ENCODE measurements around the gene MTCL1.

DNA sequence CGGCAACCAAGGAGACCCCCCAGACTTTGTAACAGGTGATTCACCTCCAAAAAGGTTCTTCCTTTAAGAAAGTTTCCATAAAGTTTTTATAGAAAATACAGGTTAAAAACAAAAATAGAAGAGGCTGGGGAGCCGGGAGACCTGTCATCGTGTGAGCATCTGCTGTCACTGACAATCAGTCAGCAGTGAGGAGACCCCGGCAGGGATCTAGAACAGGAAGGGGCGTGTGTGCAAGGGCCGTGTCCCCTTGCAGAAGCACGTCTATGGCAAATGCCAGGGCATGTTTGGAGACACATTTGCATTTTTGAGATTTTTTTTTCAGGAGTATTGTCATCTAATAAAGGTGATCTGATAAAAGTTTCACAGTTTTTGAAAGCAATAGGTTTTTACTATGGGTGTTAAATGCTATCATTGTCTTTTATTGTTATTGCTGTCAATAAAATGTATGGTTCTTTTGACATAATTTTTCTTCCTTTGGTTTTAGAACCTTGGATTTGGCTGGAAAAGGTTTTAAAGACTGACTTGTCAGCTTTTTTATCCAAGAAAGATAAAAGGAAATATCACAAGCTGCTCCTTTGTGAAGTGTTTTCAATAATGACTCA lies 52.1 kb downstream of the MTCL1 start:
- no peak for TF ChIP-seq JUN (IDR thresholded peaks at IDR 0.05; ENCODE audit: borderline replicate concordance, low read depth, low read length)
- TF ChIP-seq JUN (CRISPR knock-in tag; IDR thresholded peaks at IDR 0.05; ENCODE audit: borderline replicate concordance), result no peak
- no peak for TF ChIP-seq UBTF (IDR thresholded peaks at IDR 0.05; ENCODE audit: borderline replicate concordance in 1 of 2, low read depth in 2 of 2, low read length in 2 of 2)
- TF ChIP-seq EP300 (IDR thresholded peaks at IDR 0.05; ENCODE audit: low read length), result no peak
- TF ChIP-seq, protein P1, sequence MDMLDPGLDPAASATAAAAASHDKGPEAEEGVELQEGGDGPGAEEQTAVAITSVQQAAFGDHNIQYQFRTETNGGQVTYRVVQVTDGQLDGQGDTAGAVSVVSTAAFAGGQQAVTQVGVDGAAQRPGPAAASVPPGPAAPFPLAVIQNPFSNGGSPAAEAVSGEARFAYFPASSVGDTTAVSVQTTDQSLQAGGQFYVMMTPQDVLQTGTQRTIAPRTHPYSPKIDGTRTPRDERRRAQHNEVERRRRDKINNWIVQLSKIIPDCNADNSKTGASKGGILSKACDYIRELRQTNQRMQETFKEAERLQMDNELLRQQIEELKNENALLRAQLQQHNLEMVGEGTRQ (CRISPR knock-in tag; IDR thresholded peaks at IDR 0.05), result no peak
- no peak for TF ChIP-seq TFAM (CRISPR knock-in tag; conservative IDR thresholded peaks at IDR 0.05)
- no peak for TF ChIP-seq ATF3 (IDR thresholded peaks at IDR 0.05)
- TF ChIP-seq ATF3 (CRISPR knock-in tag; conservative IDR thresholded peaks at IDR 0.05), result no peak
- TF ChIP-seq ZNF780A (CRISPR knock-in tag; IDR thresholded peaks at IDR 0.05), result no peak
- no peak for TF ChIP-seq ZNF512 (tag; IDR thresholded peaks at IDR 0.05)
- no peak for TF ChIP-seq U2AF1 (optimal IDR thresholded peaks at IDR 0.05; ENCODE audit: low read depth, low read length)
- TF ChIP-seq CHCHD3 (CRISPR knock-in tag; IDR thresholded peaks at IDR 0.05), result no peak
- TF ChIP-seq ZZZ3 (IDR thresholded peaks at IDR 0.05), result no peak
- no peak for TF ChIP-seq GTF2F1 (IDR thresholded peaks at IDR 0.05; ENCODE audit: low read depth, low read length)
- TF ChIP-seq, protein P2, sequence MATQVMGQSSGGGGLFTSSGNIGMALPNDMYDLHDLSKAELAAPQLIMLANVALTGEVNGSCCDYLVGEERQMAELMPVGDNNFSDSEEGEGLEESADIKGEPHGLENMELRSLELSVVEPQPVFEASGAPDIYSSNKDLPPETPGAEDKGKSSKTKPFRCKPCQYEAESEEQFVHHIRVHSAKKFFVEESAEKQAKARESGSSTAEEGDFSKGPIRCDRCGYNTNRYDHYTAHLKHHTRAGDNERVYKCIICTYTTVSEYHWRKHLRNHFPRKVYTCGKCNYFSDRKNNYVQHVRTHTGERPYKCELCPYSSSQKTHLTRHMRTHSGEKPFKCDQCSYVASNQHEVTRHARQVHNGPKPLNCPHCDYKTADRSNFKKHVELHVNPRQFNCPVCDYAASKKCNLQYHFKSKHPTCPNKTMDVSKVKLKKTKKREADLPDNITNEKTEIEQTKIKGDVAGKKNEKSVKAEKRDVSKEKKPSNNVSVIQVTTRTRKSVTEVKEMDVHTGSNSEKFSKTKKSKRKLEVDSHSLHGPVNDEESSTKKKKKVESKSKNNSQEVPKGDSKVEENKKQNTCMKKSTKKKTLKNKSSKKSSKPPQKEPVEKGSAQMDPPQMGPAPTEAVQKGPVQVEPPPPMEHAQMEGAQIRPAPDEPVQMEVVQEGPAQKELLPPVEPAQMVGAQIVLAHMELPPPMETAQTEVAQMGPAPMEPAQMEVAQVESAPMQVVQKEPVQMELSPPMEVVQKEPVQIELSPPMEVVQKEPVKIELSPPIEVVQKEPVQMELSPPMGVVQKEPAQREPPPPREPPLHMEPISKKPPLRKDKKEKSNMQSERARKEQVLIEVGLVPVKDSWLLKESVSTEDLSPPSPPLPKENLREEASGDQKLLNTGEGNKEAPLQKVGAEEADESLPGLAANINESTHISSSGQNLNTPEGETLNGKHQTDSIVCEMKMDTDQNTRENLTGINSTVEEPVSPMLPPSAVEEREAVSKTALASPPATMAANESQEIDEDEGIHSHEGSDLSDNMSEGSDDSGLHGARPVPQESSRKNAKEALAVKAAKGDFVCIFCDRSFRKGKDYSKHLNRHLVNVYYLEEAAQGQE (IDR thresholded peaks at IDR 0.05; ENCODE audit: borderline replicate concordance), result no peak
- TF ChIP-seq, protein P2 (CRISPR knock-in tag; IDR thresholded peaks at IDR 0.05; ENCODE audit: low read depth), result no peak

Data from K562 (cell line).